Stimulated activated memory B cell treated with anti-CD40 and anti-IgM and Interleukin-4, amounts not matched to agents 10 μg/mL and 1 μg/mL and 100 μg/mL, for 72 hours (primary cell): Measurements from ENCODE around the gene HHIPL1.

ENCODE experiments used
- ATAC-seq: fragments of 150-1000 bp; cut with Tn5 transposase; 2 replicates; pipeline ENCODE4 v1.10.0; 2021
- H3K27ac Mint-ChIP-seq: one replicate; pipeline ENCODE4 v1.8.0; 2022; ENCODE audit warnings: mild to moderate bottlenecking, mixed read lengths
- H3K27me3 Mint-ChIP-seq: one replicate; pipeline ENCODE4 v1.8.0; 2022; ENCODE audit warnings: mixed read lengths
- H3K36me3 Mint-ChIP-seq: one replicate; pipeline ENCODE4 v1.8.0; 2022; ENCODE audit warnings: mixed read lengths
- H3K4me1 Mint-ChIP-seq: one replicate; pipeline ENCODE4 v1.8.0; 2022; ENCODE audit warnings: mixed read lengths
- H3K4me3 Mint-ChIP-seq: one replicate; pipeline ENCODE4 v1.8.0; 2022; ENCODE audit warnings: mild to moderate bottlenecking, moderate library complexity, mixed read lengths
- H3K9me3 Mint-ChIP-seq: one replicate; pipeline ENCODE4 v1.8.0; 2022; ENCODE audit warnings: mixed read lengths

HHIPL1 gene

GRCh38 chr14:99671235-99672224, 26.6 kb downstream of the HHIPL1 start:
- H3K4me3 Mint-ChIP-seq = no peak overlapping the region
- no peak overlapping the region for H3K27ac Mint-ChIP-seq
- peaks cover 62% of the 10 kb centered on the region for H3K27me3 Mint-ChIP-seq
- ATAC-seq = no peak
- H3K36me3 Mint-ChIP-seq = no peaks in the 10 kb centered on the region
- H3K9me3 Mint-ChIP-seq = no peaks in the 10 kb centered on the region
- H3K4me1 Mint-ChIP-seq = no peaks in the 10 kb centered on the region

DNA sequence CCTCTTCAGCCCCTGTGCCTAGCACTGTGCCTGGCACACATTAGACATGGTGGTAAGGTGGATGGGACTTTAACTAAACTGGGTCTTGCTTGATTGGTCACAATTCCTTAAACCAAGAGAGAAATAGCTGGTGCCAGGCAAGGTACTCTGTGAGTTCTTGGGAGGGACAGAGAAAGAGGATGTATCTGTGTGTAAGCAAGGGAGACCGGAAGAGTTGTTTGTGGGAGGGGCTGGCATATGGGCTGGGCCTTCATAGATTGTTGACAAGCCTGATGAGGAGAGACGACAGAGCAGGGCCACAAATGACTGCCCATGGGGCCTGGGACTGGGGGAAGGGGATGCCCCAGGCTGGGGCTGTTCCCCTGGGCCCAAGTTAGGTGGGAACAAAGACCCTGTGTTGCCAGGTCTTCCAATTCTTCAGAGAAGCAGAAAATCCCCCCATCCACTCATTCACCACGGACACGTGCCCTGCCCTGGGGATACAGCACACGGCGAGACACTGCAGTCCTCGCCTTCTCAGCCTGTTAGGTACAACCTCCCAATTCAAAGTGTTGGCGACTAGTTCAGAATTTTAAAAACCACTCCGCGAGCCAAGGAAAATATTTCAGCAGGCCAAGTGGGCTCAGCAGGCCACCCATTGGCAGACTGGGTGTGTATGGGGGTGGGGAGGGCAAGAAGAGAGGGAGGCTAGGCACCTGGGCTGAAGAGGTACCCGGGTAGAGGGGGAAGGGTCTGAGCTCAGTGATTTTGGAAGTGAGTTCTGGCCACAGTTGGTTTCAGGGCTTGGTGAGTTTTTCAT, 27.8 kb downstream of the HHIPL1 start:
- Mint-ChIP-seq H3K27ac (no peak overlapping the region), H3K36me3 (no peaks in the 10 kb centered on the region), H3K4me3 (no peak overlapping the region), H3K4me1 (no peaks in the 10 kb centered on the region), H3K27me3 (peaks cover 51% of the 10 kb centered on the region), H3K9me3 (no peaks in the 10 kb centered on the region)
- no peak for ATAC-seq

- Mint-ChIP-seq H3K9me3 (peaks cover 2% of the 10 kb centered on the region), H3K4me3 (no peak overlapping the region), H3K36me3 (no peaks in the 10 kb centered on the region), H3K4me1 (no peaks in the 10 kb centered on the region), H3K27ac (no peak overlapping the region), H3K27me3 (peaks cover 43% of the 10 kb centered on the region)
- ATAC-seq = peak; percentile 57
These were observed 28.6 kb downstream of the HHIPL1 start for GRCh38 chr14:99673305-99674063.

DNA sequence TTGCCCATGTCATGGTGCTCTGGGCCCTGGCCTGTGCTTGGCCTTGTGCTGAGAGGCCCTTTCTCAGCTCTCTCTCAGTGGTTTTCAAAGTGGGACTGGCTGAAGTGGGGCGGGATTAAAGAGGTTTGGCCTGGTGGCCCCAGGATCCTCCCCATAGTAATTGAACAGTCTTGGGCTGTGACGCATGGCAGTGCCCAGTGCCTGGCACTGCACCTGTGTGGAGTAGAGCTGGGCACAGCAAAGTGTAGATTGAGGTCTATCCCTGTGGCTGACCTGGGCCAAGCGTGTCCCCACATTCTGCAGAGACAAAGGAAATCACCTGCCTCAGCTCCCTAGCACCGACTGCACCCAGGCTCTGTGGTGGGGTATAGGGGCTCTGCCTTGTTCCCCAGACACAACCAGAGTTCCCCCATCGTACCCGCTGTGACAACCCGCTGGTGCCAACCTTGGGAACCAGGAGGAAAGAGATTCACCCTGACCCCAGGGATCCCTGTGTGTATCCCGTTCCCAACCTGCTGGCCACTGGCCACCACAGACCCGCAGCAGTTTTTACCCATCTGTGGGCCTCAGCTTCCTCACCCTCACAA, 29.2 kb downstream of the HHIPL1 start:
- Mint-ChIP-seq H3K9me3 (peaks cover 6% of the 10 kb centered on the region), H3K4me1 (no peaks in the 10 kb centered on the region), H3K27me3 (peaks cover 36% of the 10 kb centered on the region), H3K4me3 (no peak overlapping the region), H3K27ac (no peak overlapping the region), H3K36me3 (no peaks in the 10 kb centered on the region)
- ATAC-seq = no peak

DNA sequence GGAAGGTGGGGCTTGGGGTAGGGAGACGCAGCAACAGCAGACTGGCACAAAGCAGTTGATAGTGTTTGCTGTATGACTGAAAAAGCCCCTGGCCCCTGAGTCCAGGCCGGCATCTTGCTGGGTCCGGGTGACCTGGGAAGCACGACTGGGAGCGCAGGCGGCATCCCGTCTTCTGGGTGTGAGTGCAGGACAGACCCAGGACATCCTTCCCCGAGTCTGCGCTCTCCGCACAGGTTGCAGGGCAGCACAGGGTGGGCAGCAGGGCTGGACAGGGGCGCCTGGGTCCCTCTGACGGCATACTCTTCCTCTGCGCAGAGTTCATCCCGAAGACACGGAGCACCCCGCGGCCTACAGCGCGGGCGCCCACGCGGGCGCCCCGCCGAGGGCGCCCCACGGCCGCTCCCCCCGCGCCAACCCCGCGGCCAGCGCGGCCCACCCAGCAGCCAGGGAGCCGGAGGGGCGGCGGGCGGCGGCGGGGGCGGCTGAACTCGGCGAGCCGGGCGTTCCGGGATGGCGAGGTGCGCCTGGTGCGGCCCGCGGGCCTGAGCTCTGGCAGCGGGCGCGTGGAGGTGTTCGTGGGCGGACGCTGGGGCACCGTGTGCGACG, 29.9 kb downstream of the HHIPL1 start:
- Mint-ChIP-seq H3K4me3 (no peak overlapping the region), H3K4me1 (no peaks in the 10 kb centered on the region), H3K27ac (no peak overlapping the region), H3K27me3 (peaks cover 34% of the 10 kb centered on the region), H3K36me3 (no peaks in the 10 kb centered on the region), H3K9me3 (peaks cover 7% of the 10 kb centered on the region)
- ATAC-seq = peak; percentile 64

GRCh38 chr14:99675382-99675835, 30.5 kb downstream of the HHIPL1 start:
- no peak overlapping the region for H3K27ac Mint-ChIP-seq
- H3K9me3 Mint-ChIP-seq = peaks cover 7% of the 10 kb centered on the region
- no peak for ATAC-seq
- H3K4me3 Mint-ChIP-seq = no peak overlapping the region
- H3K36me3 Mint-ChIP-seq = no peaks in the 10 kb centered on the region
- H3K4me1 Mint-ChIP-seq = no peaks in the 10 kb centered on the region
- H3K27me3 Mint-ChIP-seq = peaks cover 30% of the 10 kb centered on the region

DNA sequence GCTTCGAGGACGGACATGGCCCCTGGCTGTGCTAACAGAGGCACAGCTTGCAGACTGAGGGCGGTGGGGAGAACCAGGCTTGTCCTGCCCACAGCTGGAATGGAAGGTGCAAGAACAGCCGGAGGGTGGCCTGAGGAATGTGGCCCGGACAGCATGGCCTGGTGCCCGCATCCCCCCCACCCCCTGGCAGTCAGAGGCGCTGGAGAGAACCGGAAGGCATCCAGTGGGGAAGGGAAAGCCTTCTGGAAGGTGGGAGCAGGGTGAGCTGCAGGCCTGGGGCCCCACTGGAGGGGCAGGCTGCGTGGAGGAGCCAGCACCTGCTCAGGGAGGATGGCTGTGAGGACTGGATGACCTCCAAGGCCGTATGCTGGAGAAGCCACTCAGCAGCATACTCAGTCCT, 31.0 kb downstream of the HHIPL1 start:
- ATAC-seq = no peak
- H3K36me3 Mint-ChIP-seq = no peaks in the 10 kb centered on the region
- H3K27ac Mint-ChIP-seq = no peak overlapping the region
- H3K4me1 Mint-ChIP-seq = no peaks in the 10 kb centered on the region
- H3K27me3 Mint-ChIP-seq = peaks cover 24% of the 10 kb centered on the region
- H3K9me3 Mint-ChIP-seq = peaks cover 7% of the 10 kb centered on the region
- H3K4me3 Mint-ChIP-seq = no peak overlapping the region

DNA sequence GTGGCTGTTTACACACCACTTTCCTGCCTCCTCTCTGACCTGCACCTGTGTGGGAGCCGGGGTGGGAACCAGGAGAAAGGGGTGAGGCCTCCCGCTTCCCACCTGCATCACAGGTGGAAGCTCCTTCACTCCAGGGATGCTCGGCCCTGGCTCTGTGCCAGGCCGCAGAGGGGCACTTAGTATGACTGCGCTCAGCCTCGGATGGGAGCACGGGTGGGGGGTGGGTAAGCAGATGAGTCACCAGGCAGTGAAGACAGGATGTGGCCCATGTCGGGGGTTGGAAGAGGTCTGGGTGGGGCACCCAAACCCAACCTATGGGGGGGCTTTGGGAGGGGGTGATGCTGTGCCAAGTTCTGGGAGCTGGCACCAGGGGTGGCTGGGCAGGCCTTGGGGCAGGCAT, 31.7 kb downstream of the HHIPL1 start:
- Mint-ChIP-seq H3K36me3 (no peaks in the 10 kb centered on the region), H3K27me3 (peaks cover 19% of the 10 kb centered on the region), H3K9me3 (peaks cover 7% of the 10 kb centered on the region), H3K4me3 (no peak overlapping the region), H3K27ac (no peak overlapping the region), H3K4me1 (no peaks in the 10 kb centered on the region)
- no peak for ATAC-seq

DNA sequence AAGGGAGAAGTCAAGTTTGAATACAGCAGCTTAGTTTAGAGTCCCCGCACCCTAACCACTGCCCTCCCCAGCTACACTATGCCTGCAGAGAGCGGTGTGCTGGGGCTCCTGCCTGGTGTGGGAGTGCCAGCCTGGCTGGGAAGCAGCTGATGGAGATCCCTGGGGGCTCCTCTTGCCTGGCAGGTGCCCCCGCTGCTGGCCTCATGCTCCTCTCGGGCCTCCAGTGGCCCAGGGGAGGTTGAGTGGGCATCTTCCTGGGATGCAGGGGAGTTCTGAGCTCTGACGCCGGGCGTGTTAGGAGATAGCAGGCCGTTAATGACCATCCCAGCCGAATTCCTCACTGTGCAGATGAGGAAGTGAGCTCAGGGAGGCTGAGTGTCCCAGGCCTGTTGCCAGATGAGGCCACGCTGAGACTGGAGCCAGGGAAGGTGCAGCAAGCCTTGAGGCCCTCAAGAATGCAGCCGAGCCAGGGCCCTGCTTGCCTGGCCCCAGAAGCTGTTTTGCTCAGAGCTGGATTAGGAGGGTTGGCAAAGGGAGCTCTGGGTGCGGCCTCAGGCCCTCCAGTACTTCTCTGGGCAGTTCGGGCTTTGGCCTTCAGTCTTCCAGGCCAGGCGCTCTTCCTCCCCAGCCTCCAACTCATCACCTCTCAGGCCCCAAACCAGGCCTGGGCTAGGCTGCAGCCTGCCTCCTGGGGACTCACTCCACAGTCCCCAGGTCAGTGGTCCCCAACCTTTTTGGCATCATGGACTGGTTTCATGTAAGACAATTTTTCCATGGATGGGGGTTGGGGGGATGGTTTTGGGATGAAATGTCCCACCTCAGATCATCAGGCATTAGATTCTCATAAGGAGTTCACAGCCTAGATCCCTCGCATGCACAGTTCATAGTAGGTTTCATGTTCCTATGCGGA, 32.6 kb downstream of the HHIPL1 start:
- no peaks in the 10 kb centered on the region for H3K36me3 Mint-ChIP-seq
- H3K9me3 Mint-ChIP-seq = peaks cover 7% of the 10 kb centered on the region
- no peak for ATAC-seq
- H3K4me1 Mint-ChIP-seq = peaks cover 2% of the 10 kb centered on the region
- no peak overlapping the region for H3K4me3 Mint-ChIP-seq
- no peak overlapping the region for H3K27ac Mint-ChIP-seq
- peaks cover 13% of the 10 kb centered on the region for H3K27me3 Mint-ChIP-seq

DNA sequence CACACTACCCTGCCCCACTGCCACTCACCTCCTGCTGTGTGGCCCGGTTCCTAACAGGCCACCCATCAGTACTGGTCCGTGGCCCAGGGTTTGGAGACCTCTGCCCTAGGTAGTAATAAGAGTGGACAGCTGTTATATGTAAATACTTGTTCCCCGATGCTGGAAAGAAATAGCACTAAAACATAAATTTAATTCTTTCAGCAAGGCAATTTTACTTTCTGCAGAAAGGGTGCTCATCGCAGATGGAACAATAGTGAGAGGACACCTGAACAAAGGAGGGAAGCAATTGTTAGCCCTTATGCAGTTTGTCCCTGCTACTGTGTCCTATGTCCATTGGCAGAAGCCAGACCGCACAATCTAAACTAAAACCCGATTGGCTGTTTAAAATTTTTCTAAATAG, 33.3 kb downstream of the HHIPL1 start:
- H3K27ac Mint-ChIP-seq = no peak overlapping the region
- H3K27me3 Mint-ChIP-seq = peaks cover 13% of the 10 kb centered on the region
- H3K4me3 Mint-ChIP-seq = no peak overlapping the region
- H3K36me3 Mint-ChIP-seq = no peaks in the 10 kb centered on the region
- peaks cover 7% of the 10 kb centered on the region for H3K9me3 Mint-ChIP-seq
- H3K4me1 Mint-ChIP-seq = peaks cover 9% of the 10 kb centered on the region
- no peak for ATAC-seq

GRCh38 chr14:99679111-99679510, 34.2 kb downstream of the HHIPL1 start:
- Mint-ChIP-seq H3K36me3 (no peaks in the 10 kb centered on the region), H3K9me3 (peaks cover 7% of the 10 kb centered on the region), H3K4me1 (peaks cover 11% of the 10 kb centered on the region), H3K27ac (no peak overlapping the region), H3K4me3 (no peak overlapping the region), H3K27me3 (peaks cover 12% of the 10 kb centered on the region)
- no peak for ATAC-seq

GRCh38 chr14:99679543-99679942, 34.6 kb downstream of the HHIPL1 start:
- Mint-ChIP-seq H3K4me1 (peaks cover 11% of the 10 kb centered on the region), H3K36me3 (no peaks in the 10 kb centered on the region), H3K27me3 (peaks cover 12% of the 10 kb centered on the region), H3K9me3 (peaks cover 7% of the 10 kb centered on the region), H3K4me3 (no peak overlapping the region), H3K27ac (no peak overlapping the region)
- no peak for ATAC-seq

- Mint-ChIP-seq H3K27ac (no peak overlapping the region), H3K4me1 (peaks cover 11% of the 10 kb centered on the region), H3K36me3 (no peaks in the 10 kb centered on the region), H3K27me3 (peaks cover 14% of the 10 kb centered on the region), H3K9me3 (peaks cover 7% of the 10 kb centered on the region), H3K4me3 (no peak overlapping the region)
- no peak for ATAC-seq
These were observed 35.1 kb downstream of the HHIPL1 start for GRCh38 chr14:99679996-99680395.
